Panc1 (cell line): ENCODE data around the gene CNTN5.

Source experiments
- POLR2AphosphoS5 ChIP-seq: IDR thresholded peaks from 2 replicates; pipeline ENCODE4 v1.6.1; 2012; ENCODE audit warnings: mild to moderate bottlenecking, low read depth, low read length, moderate library complexity
- TF ChIP-seq, protein P1 (sequence below): fragments of 450-650 bp; IDR thresholded peaks from 2 replicates; pipeline ENCODE4 v1.5.1; 2017; ENCODE audit warnings: mild to moderate bottlenecking

DNA sequence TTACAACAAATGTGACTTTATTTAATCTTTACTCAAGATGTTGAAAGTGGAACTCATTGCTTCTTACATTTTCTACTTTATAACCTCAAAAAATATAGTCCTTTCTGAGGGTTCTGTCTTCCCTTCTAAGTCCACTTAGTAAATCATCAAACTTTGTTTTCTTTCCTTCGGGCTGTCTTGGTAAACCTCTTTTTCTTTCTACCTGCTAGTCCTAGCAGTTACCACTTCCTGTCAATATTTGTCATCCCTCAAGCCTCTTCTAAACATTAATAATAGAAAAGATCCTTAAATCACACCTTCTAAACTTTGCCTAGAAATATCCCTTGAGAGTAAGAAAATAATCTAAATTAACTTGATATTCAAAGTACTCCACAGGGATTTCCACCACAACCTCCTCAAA is 580.4 kb downstream of the CNTN5 start:
- TF ChIP-seq, protein P1, sequence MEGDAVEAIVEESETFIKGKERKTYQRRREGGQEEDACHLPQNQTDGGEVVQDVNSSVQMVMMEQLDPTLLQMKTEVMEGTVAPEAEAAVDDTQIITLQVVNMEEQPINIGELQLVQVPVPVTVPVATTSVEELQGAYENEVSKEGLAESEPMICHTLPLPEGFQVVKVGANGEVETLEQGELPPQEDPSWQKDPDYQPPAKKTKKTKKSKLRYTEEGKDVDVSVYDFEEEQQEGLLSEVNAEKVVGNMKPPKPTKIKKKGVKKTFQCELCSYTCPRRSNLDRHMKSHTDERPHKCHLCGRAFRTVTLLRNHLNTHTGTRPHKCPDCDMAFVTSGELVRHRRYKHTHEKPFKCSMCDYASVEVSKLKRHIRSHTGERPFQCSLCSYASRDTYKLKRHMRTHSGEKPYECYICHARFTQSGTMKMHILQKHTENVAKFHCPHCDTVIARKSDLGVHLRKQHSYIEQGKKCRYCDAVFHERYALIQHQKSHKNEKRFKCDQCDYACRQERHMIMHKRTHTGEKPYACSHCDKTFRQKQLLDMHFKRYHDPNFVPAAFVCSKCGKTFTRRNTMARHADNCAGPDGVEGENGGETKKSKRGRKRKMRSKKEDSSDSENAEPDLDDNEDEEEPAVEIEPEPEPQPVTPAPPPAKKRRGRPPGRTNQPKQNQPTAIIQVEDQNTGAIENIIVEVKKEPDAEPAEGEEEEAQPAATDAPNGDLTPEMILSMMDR, result no peak
- TF ChIP-seq POLR2AphosphoS5, result no peak
